H1 (cell line): ENCODE data around the gene OCRL.

Experiments
- BRCA1 ChIP-seq: IDR thresholded peaks from 2 replicates; pipeline ENCODE4 v1.6.1; 2012; ENCODE audit warnings: low read depth, low read length, improper control_type of control experiment
- CBX8 ChIP-seq: fragments of 300-800, 300-1000 bp; sonication (generic); IDR thresholded peaks from 2 replicates; pipeline ENCODE4 v1.7.1; 2016; ENCODE audit warnings: low read depth, low read length, borderline replicate concordance
- EZH2 ChIP-seq: fragments of 200-600 bp; sonication (generic); IDR thresholded peaks from 2 replicates; pipeline ENCODE4 v1.7.1; 2012; ENCODE audit warnings: low read depth, mild to moderate bottlenecking, moderate library complexity, low read length, inconsistent platforms; ENCODE audit not compliant: severe bottlenecking
- JUND ChIP-seq: IDR thresholded peaks from 2 replicates; pipeline ENCODE4 v1.6.1; 2011; ENCODE audit warnings: mild to moderate bottlenecking, improper control_type of control experiment, low read length
- MAFK ChIP-seq: IDR thresholded peaks from 2 replicates; pipeline ENCODE4 v1.6.1; 2012; ENCODE audit warnings: low read depth, mild to moderate bottlenecking, improper control_type of control experiment, low read length
- POLR2AphosphoS5 ChIP-seq: IDR thresholded peaks from 2 replicates; pipeline ENCODE4 v1.6.1; 2011; ENCODE audit warnings: low read depth, low read length
- RFX5 ChIP-seq: IDR thresholded peaks from 2 replicates; pipeline ENCODE4 v1.6.1; 2011; ENCODE audit warnings: low read depth, low read length, improper control_type of control experiment, borderline replicate concordance
- SIX5 ChIP-seq: IDR thresholded peaks from 2 replicates; pipeline ENCODE4 v1.6.1; 2011; ENCODE audit warnings: mild to moderate bottlenecking, low read depth, low read length
- SUZ12 ChIP-seq: fragments of 200-600 bp; sonication (generic); IDR thresholded peaks from 2 replicates; pipeline ENCODE4 v1.6.1; 2012; ENCODE audit warnings: mild to moderate bottlenecking, inconsistent platforms, low read length, moderate library complexity, mixed read lengths
- TEAD4 ChIP-seq: IDR thresholded peaks from 2 replicates; pipeline ENCODE4 v1.6.1; 2012; ENCODE audit warnings: low read depth, low read length, inconsistent platforms, mixed read lengths
- ZNF274 ChIP-seq: IDR thresholded peaks from 2 replicates; pipeline ENCODE4 v1.7.0; 2012; ENCODE audit warnings: low read length, borderline replicate concordance; ENCODE audit errors: extremely low read depth
- TF ChIP-seq, protein P1 (sequence below), 3 experiments: IDR thresholded peaks; 1 replicate in 2 of 3; 2 replicates in 1 of 3; pipeline versions ENCODE4 v1.5.1 to v1.6.1; 2011; ENCODE audit warnings: low read length in 3 of 3, mild to moderate bottlenecking in 3 of 3, inconsistent platforms in 2 of 3, low read depth in 1 of 3, moderate library complexity in 1 of 3; ENCODE audit not compliant: insufficient read depth in 1 of 3; ENCODE audit errors: control extremely low read depth in 1 of 3
- TF ChIP-seq, protein P2 (sequence below): IDR thresholded peaks from 2 replicates; pipeline ENCODE4 v1.6.1; 2011; ENCODE audit warnings: low read length, improper control_type of control experiment

DNA sequence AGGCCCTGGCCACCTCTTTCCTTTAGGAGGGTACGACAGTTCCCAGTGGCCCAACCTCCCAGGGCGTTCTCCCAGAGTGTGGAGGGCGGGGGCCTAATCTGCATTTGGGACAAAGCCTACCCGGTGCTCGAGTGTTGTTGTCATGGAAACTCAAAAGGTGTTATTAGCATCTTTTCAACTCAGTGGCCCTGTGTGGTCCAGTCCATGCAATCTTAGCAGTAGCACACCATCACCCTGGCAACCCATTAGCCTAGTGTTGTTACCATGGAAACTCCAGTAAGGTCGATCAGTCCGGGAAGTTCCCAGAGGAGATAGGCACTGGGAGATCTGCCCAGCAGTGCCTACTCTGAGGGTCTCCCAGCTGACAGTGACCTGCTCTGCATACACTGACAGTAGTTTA, 94.5 kb downstream of the OCRL start:
- TF ChIP-seq EZH2: no peak
- no peak for TF ChIP-seq POLR2AphosphoS5
- TF ChIP-seq, protein P1, sequence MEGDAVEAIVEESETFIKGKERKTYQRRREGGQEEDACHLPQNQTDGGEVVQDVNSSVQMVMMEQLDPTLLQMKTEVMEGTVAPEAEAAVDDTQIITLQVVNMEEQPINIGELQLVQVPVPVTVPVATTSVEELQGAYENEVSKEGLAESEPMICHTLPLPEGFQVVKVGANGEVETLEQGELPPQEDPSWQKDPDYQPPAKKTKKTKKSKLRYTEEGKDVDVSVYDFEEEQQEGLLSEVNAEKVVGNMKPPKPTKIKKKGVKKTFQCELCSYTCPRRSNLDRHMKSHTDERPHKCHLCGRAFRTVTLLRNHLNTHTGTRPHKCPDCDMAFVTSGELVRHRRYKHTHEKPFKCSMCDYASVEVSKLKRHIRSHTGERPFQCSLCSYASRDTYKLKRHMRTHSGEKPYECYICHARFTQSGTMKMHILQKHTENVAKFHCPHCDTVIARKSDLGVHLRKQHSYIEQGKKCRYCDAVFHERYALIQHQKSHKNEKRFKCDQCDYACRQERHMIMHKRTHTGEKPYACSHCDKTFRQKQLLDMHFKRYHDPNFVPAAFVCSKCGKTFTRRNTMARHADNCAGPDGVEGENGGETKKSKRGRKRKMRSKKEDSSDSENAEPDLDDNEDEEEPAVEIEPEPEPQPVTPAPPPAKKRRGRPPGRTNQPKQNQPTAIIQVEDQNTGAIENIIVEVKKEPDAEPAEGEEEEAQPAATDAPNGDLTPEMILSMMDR (IDR thresholded peaks at IDR 0.05; ENCODE audit: control extremely low read depth in 1 of 3, insufficient read depth in 1 of 3, low read depth in 1 of 3, low read length in 3 of 3): no peak
- no peak for TF ChIP-seq ZNF274
- no peak for TF ChIP-seq BRCA1
- TF ChIP-seq SIX5: no peak
- no peak for TF ChIP-seq TEAD4
- no peak for TF ChIP-seq SUZ12
- TF ChIP-seq MAFK: no peak
- TF ChIP-seq CBX8: no peak
- TF ChIP-seq RFX5: no peak
- no peak for TF ChIP-seq JUND
- TF ChIP-seq, protein P2, sequence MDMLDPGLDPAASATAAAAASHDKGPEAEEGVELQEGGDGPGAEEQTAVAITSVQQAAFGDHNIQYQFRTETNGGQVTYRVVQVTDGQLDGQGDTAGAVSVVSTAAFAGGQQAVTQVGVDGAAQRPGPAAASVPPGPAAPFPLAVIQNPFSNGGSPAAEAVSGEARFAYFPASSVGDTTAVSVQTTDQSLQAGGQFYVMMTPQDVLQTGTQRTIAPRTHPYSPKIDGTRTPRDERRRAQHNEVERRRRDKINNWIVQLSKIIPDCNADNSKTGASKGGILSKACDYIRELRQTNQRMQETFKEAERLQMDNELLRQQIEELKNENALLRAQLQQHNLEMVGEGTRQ: no peak
